PC-9 (cell line): ENCODE measurements around the gene SMIM10. TPM values are rescaled to one million over a fixed set of nuclear protein-coding genes. Genes with fewer than 3 reads are reported as not detected.

Experiments used
- BruUV-seq: library from RNA; stranded (reverse); fragments of 400-500 nt; replicated peaks from 2 replicates; lab custom pipeline; 2021; lab: Mats Ljungman, UMichigan
- CTCF ChIA-PET: fragments of 300-600 bp; sonication (Branson Sonifier 250); formaldehyde crosslinking; loops from one replicate; lab custom pipeline; 2022; ENCODE audit warnings: antibody characterized with exemption; lab: Charles Lee
- POLR2A ChIA-PET: fragments of 300-600 bp; sonication (Branson Sonifier 250); formaldehyde crosslinking; loops from one replicate; lab custom pipeline; 2022; ENCODE audit warnings: antibody characterized with exemption; ENCODE audit not compliant: unreplicated experiment; lab: Charles Lee
- DNase-seq, 2 experiments: peaks; one replicate each; pipeline versions ENCODE4 v3.0.0 to v3.0.0-alpha.2; 2015 to 2022; ENCODE audit warnings: mixed read lengths in 1 of 2
- H2AFZ ChIP-seq: fragments of 200-600 bp; sonication (generic); 2 replicates; pipeline ENCODE4 v1.8.1; 2017; ENCODE audit warnings: antibody characterized with exemption
- H3F3A ChIP-seq: fragments of 200-600 bp; sonication (generic); 2 replicates; pipeline ENCODE4 v1.8.1; 2017; ENCODE audit warnings: antibody characterized with exemption, mild to moderate bottlenecking, low read depth; ENCODE audit not compliant: insufficient read depth
- H3K27ac ChIP-seq: fragments of 200-600 bp; sonication (generic); 2 replicates; pipeline ENCODE4 v1.6.1; 2016; ENCODE audit warnings: mixed run types
- H3K27me3 ChIP-seq: fragments of 200-600 bp; sonication (generic); 2 replicates; pipeline ENCODE4 v1.6.1; 2016; ENCODE audit warnings: low read depth, mixed run types; ENCODE audit not compliant: insufficient read depth
- H3K36me3 ChIP-seq: fragments of 200-600 bp; sonication (generic); 2 replicates; pipeline ENCODE4 v1.6.1; 2016; ENCODE audit warnings: low read depth, mixed run types
- H3K4me1 ChIP-seq: fragments of 200-600 bp; sonication (generic); replicated peaks from 2 replicates; pipeline ENCODE4 v1.6.1; 2016; ENCODE audit warnings: mixed run types; ENCODE audit not compliant: insufficient read depth
- H3K4me2 ChIP-seq: fragments of 200-600 bp; sonication (generic); 2 replicates; pipeline ENCODE4 v1.6.1; 2017; ENCODE audit warnings: mixed run types
- H3K4me3 ChIP-seq: fragments of 200-600 bp; sonication (generic); 2 replicates; pipeline ENCODE4 v1.6.1; 2016; ENCODE audit warnings: mixed run types
- H3K79me2 ChIP-seq: fragments of 200-600 bp; sonication (generic); 2 replicates; pipeline ENCODE4 v1.6.1; 2017; ENCODE audit warnings: low read depth, mixed run types
- H3K9me2 ChIP-seq: fragments of 200-600 bp; sonication (generic); 2 replicates; pipeline ENCODE4 v1.8.1; 2017; ENCODE audit warnings: mild to moderate bottlenecking; ENCODE audit not compliant: insufficient read depth
- H3K9me3 ChIP-seq: fragments of 200-600 bp; sonication (generic); 2 replicates; pipeline ENCODE4 v1.8.1; 2016; ENCODE audit warnings: low read depth; ENCODE audit not compliant: insufficient read depth
- H4K20me1 ChIP-seq: fragments of 200-600 bp; sonication (generic); 2 replicates; pipeline ENCODE4 v1.8.1; 2017; ENCODE audit not compliant: insufficient read depth
- EZH2 ChIP-seq: fragments of 200-600 bp; sonication (generic); IDR thresholded peaks from 2 replicates; pipeline ENCODE4 v1.8.0; 2017; ENCODE audit warnings: antibody characterized with exemption, low read depth
- intact Hi-C: fragments of 100-400 bp; cut with micrococcal nuclease; formaldehyde crosslinking; loops from one replicate; pipeline ENCODE4 v1.10.0; 2022; ENCODE audit not compliant: unreplicated experiment
- total RNA-seq: library from RNA; stranded (reverse); gene quantifications from 2 replicates; pipeline ENCODE4 v1.2.3, GENCODE V29; 2021
- TF ChIP-seq, protein P1 (sequence below): fragments of 200-600 bp; sonication (generic); conservative IDR thresholded peaks from 2 replicates; pipeline ENCODE4 v1.6.1; 2017; ENCODE audit warnings: mixed run types, antibody characterized with exemption, mild to moderate bottlenecking, moderate library complexity

Gene SMIM10
- total RNA-seq, 1 experiment from 2014 or later = 0.52 TPM

DNA sequence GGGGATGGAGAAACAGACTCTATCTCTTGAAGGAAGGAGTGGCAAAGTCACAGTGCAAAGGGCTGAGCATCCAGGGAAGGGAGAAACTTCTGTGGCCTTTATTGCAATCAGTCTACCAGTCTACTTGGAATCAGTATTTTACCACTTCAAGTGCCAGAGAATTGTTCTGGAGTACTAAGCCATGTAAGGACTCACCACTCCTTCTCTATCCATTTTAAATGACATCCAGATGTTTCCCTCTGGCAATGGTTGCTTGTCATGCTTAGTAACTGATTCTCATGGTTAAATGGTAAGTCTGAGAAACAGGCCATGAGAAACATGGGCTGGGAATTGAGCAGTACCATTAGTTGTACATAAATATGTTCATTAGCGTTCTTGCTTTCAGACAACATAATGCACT is 21.1 kb upstream of the SMIM10 start:
- Histone ChIP-seq H3K4me2 (no peak overlapping the region), H3K4me1 (0 out of 2 replicates have a peak, but pooled peaks cover 6% of the 10 kb centered on the region), H4K20me1 (no peaks in the 10 kb centered on the region), H3K4me3 (no peak overlapping the region), H3K27me3 (no peaks in the 10 kb centered on the region), H3K36me3 (no peaks in the 10 kb centered on the region), H3K9me2 (no peaks in the 10 kb centered on the region), H2AFZ (no peak overlapping the region), H3K9me3 (no peaks in the 10 kb centered on the region), H3F3A (no peaks in the 10 kb centered on the region), H3K27ac (no peak overlapping the region), H3K79me2 (no peaks in the 10 kb centered on the region)
- no peak for DNase-seq
- POLR2A ChIA-PET = no interaction called here
- TF ChIP-seq, protein P1, sequence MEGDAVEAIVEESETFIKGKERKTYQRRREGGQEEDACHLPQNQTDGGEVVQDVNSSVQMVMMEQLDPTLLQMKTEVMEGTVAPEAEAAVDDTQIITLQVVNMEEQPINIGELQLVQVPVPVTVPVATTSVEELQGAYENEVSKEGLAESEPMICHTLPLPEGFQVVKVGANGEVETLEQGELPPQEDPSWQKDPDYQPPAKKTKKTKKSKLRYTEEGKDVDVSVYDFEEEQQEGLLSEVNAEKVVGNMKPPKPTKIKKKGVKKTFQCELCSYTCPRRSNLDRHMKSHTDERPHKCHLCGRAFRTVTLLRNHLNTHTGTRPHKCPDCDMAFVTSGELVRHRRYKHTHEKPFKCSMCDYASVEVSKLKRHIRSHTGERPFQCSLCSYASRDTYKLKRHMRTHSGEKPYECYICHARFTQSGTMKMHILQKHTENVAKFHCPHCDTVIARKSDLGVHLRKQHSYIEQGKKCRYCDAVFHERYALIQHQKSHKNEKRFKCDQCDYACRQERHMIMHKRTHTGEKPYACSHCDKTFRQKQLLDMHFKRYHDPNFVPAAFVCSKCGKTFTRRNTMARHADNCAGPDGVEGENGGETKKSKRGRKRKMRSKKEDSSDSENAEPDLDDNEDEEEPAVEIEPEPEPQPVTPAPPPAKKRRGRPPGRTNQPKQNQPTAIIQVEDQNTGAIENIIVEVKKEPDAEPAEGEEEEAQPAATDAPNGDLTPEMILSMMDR = no peak
- TF ChIP-seq EZH2 = no peak
- intact Hi-C loops = loop anchor here (5.0 kb wide), 1 partner anchor 83 kb away; the partner anchor contains the start of gene RTL8A
- BruUV-seq = no TSS peak
- CTCF ChIA-PET = no interaction called here

DNA sequence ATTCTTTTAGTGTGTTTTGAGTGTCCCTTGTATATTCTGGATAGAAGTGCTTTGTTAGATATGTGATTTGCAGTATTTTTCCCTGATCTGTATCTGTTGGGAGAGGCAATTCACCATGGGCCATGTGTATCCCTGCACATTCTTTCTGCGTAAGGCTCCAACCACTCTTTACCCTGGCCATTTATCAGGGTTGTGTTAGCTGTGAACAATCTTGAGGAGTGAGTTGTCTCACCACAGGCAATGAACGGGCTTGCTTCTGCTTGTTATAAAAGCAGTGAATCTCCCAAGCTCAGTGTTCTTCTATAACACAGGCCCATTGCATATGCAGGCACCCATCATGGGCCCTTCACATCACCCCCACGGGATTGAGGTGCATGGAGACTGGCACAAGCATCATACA is 18.9 kb upstream of the SMIM10 start:
- no peaks in the 10 kb centered on the region for H3K79me2 ChIP-seq
- no peak for DNase-seq
- H3K27me3 ChIP-seq = no peaks in the 10 kb centered on the region
- no peaks in the 10 kb centered on the region for H3K4me1 ChIP-seq
- no peak overlapping the region for H3K4me3 ChIP-seq
- ChIA-PET CTCF (no interaction called here), POLR2A (no interaction called here)
- H4K20me1 ChIP-seq = no peaks in the 10 kb centered on the region
- H3K4me2 ChIP-seq = no peak overlapping the region
- H3F3A ChIP-seq = no peaks in the 10 kb centered on the region
- no peaks in the 10 kb centered on the region for H3K36me3 ChIP-seq
- no peak overlapping the region for H2AFZ ChIP-seq
- TF ChIP-seq EZH2 = no peak
- TF ChIP-seq, protein P1 = no peak
- no TSS peak for BruUV-seq
- no peaks in the 10 kb centered on the region for H3K9me3 ChIP-seq
- no peak overlapping the region for H3K27ac ChIP-seq
- no peaks in the 10 kb centered on the region for H3K9me2 ChIP-seq
- intact Hi-C loops = no loop called here

DNA sequence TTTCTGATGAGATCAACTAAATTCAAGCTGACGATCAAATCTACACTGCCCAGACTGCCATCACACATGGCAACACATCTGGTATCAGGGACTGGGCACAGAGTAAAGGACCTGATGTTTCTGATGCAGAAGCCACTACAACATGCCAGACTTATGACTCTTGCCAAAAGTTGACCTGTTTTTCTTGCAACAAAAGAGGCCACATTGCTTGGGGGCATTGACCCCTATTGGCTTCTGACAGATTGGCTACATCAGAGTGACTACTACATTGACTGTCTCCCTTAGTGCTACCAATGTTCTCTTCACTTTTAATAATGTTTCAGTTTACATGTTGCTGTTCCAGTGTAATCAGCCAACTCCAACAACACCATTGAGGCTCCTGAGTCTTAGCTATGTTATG is 15.3 kb upstream of the SMIM10 start:
- no peak overlapping the region for H2AFZ ChIP-seq
- H3K4me1 ChIP-seq = no peaks in the 10 kb centered on the region
- no peak overlapping the region for H3K4me3 ChIP-seq
- no peak for DNase-seq
- ChIA-PET POLR2A (no interaction called here), CTCF (no interaction called here)
- H3K27me3 ChIP-seq = no peaks in the 10 kb centered on the region
- BruUV-seq = no TSS peak
- no peaks in the 10 kb centered on the region for H4K20me1 ChIP-seq
- H3K27ac ChIP-seq = no peak overlapping the region
- no peak overlapping the region for H3K4me2 ChIP-seq
- H3F3A ChIP-seq = no peaks in the 10 kb centered on the region
- intact Hi-C loops = no loop called here
- TF ChIP-seq, protein P1 = no peak
- TF ChIP-seq EZH2 = no peak
- no peaks in the 10 kb centered on the region for H3K79me2 ChIP-seq
- H3K36me3 ChIP-seq = no peaks in the 10 kb centered on the region
- H3K9me2 ChIP-seq = 0 out of 2 replicates have a peak, but pooled peaks cover 7% of the 10 kb centered on the region
- H3K9me3 ChIP-seq = no peaks in the 10 kb centered on the region
